Neural cell (in vitro differentiated cells): ENCODE results near the gene NFE2L2.

Experiments used
- EP300 ChIP-seq: fragments of 450-650 bp; conservative IDR thresholded peaks from 2 replicates; pipeline ENCODE4 v1.6.1; 2014; ENCODE audit warnings: antibody characterized with exemption, mild to moderate bottlenecking, moderate library complexity; ENCODE audit not compliant: poor library complexity, severe bottlenecking
- EZH2 ChIP-seq: fragments of 200-600, 300-800 bp; shearing (Covaris generic), sonication (generic); IDR thresholded peaks from 2 replicates; pipeline ENCODE4 v1.6.1; 2014; ENCODE audit warnings: antibody characterized with exemption, low read length, borderline replicate concordance, mild to moderate bottlenecking; ENCODE audit not compliant: insufficient read depth, poor library complexity, severe bottlenecking
- MXI1 ChIP-seq: fragments of 450-650 bp; conservative IDR thresholded peaks from 2 replicates; pipeline ENCODE4 v1.6.1; 2014; ENCODE audit warnings: antibody characterized with exemption, mild to moderate bottlenecking; ENCODE audit not compliant: poor library complexity, severe bottlenecking
- POLR2AphosphoS5 ChIP-seq: IDR thresholded peaks from 2 replicates; pipeline ENCODE4 v1.6.1; 2012
- RAD21 ChIP-seq: fragments of 450-650 bp; conservative IDR thresholded peaks from 2 replicates; pipeline ENCODE4 v1.6.1; 2014; ENCODE audit warnings: antibody characterized with exemption, mild to moderate bottlenecking, moderate library complexity
- REST ChIP-seq: IDR thresholded peaks from 2 replicates; pipeline ENCODE4 v1.6.1; 2012; ENCODE audit warnings: borderline replicate concordance
- SMC3 ChIP-seq: fragments of 450-650 bp; conservative IDR thresholded peaks from 2 replicates; pipeline ENCODE4 v1.6.1; 2014; ENCODE audit warnings: antibody characterized with exemption, mild to moderate bottlenecking, moderate library complexity; ENCODE audit not compliant: poor library complexity
- TAF1 ChIP-seq: IDR thresholded peaks from 2 replicates; pipeline ENCODE4 v1.6.1; 2012; ENCODE audit warnings: low read depth
- TF ChIP-seq, protein P1 (sequence below): fragments of 450-650 bp; IDR thresholded peaks from 2 replicates; pipeline ENCODE4 v1.5.1; 2014; ENCODE audit warnings: antibody characterized with exemption, mild to moderate bottlenecking, moderate library complexity; ENCODE audit not compliant: poor library complexity, severe bottlenecking

GRCh38 chr2:177247693-177248262 is 16.7 kb downstream of the NFE2L2 start:
- TF ChIP-seq, protein P1, sequence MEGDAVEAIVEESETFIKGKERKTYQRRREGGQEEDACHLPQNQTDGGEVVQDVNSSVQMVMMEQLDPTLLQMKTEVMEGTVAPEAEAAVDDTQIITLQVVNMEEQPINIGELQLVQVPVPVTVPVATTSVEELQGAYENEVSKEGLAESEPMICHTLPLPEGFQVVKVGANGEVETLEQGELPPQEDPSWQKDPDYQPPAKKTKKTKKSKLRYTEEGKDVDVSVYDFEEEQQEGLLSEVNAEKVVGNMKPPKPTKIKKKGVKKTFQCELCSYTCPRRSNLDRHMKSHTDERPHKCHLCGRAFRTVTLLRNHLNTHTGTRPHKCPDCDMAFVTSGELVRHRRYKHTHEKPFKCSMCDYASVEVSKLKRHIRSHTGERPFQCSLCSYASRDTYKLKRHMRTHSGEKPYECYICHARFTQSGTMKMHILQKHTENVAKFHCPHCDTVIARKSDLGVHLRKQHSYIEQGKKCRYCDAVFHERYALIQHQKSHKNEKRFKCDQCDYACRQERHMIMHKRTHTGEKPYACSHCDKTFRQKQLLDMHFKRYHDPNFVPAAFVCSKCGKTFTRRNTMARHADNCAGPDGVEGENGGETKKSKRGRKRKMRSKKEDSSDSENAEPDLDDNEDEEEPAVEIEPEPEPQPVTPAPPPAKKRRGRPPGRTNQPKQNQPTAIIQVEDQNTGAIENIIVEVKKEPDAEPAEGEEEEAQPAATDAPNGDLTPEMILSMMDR = no peak
- TF ChIP-seq EZH2 (no peak), POLR2AphosphoS5 (no peak), SMC3 (no peak), RAD21 (no peak), TAF1 (no peak), EP300 (no peak), REST (no peak), MXI1 (no peak)
